Measurements from ENCODE around the gene UBXN10.

DNA sequence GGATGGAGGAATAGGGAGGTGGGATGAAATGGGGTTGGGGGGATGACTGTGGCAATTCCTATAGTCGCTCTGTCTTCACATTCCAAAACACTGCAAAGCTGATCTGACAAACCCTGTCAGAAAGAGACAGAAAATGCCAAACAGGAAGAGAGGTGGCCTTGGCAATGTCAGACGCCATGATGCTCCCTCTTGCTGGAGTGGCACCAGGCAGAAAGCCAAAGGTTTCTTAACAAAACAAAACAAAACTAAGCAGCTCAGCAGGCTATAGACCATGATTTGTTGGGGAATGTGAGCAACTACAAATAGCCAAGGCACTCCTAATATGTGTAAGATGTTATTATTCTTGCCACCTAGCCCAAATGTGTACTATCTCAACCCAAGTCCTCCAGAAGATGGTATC is 43.3 kb downstream of the UBXN10 start:
- TF ChIP-seq, protein P1, sequence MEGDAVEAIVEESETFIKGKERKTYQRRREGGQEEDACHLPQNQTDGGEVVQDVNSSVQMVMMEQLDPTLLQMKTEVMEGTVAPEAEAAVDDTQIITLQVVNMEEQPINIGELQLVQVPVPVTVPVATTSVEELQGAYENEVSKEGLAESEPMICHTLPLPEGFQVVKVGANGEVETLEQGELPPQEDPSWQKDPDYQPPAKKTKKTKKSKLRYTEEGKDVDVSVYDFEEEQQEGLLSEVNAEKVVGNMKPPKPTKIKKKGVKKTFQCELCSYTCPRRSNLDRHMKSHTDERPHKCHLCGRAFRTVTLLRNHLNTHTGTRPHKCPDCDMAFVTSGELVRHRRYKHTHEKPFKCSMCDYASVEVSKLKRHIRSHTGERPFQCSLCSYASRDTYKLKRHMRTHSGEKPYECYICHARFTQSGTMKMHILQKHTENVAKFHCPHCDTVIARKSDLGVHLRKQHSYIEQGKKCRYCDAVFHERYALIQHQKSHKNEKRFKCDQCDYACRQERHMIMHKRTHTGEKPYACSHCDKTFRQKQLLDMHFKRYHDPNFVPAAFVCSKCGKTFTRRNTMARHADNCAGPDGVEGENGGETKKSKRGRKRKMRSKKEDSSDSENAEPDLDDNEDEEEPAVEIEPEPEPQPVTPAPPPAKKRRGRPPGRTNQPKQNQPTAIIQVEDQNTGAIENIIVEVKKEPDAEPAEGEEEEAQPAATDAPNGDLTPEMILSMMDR (conservative IDR thresholded peaks at IDR 0.05; ENCODE audit: low read length): no peak
- TF ChIP-seq EZH2phosphoT487 (IDR thresholded peaks at IDR 0.05; ENCODE audit: borderline replicate concordance, low read depth, low read length): no peak
